ENCODE measurements around the gene ARIH2. TPM values are rescaled to one million over a fixed set of nuclear protein-coding genes. Genes with fewer than 3 reads are reported as not detected.
"Not testable (repeated sequence)": the region's sequence is repeated elsewhere in the genome, so short reads cannot be mapped to it uniquely, and the experiment has no call there.

ARIH2 gene
- total RNA-seq, 1 experiment from 2014 or later, result 76.4 TPM

DNA sequence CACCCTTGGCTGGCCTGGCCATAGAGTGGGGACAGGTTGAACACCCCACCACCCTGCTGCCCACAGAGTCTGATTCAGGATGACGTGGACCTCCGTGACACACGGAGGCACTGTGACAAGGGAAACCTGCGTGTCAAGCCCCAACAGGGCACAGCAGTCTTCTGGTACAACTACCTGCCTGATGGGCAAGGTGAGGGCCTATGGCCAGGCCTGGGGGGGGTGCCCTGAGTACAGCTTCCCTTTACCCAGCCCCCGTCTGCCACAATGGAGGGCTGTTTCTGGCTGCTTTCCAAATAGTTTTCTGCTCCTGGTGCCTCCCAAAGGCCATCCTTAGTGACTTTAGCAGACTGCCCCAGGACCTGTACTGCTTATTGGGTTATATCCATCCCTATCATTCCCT lies 87.4 kb downstream of the ARIH2 start:
- no peaks in the 10 kb centered on the region for H3K9me3 ChIP-seq
- H3K4me3 ChIP-seq, result peak overlapping the region; percentile 73
- no peaks in the 10 kb centered on the region for H3K36me3 ChIP-seq
- no peaks in the 10 kb centered on the region for H3K27me3 ChIP-seq
- no peak for DNase-seq

DNA sequence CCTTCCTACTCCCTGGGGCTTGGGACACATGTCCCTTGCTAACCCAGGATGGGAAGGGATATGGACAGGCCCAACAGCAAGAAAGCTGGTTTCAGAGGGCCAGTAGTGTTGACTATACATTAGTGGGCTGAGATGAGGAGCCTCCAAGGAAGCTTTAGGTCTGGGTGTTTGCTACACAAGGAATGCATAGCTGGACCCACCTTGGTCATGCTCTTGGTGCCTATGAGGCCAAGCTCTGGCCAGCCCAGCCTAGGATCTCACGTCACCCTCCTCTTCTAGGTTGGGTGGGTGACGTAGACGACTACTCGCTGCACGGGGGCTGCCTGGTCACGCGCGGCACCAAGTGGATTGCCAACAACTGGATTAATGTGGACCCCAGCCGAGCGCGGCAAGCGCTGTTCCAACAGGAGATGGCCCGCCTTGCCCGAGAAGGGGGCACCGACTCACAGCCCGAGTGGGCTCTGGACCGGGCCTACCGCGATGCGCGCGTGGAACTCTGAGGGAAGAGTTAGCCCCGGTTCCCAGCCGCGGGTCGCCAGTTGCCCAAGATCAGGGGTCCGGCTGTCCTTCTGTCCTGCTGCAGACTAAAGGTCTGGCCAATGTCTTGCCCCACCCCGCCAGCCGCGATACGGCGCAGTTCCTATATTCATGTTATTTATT lies 87.9 kb downstream of the ARIH2 start:
- no peaks in the 10 kb centered on the region for H3K27me3 ChIP-seq
- DNase-seq, result no peak

GRCh38 chr3:49007068-49007770 lies 88.6 kb downstream of the ARIH2 start, which contains the start of gene WDR6:
TSS of gene WDR6 (plus strand) at chr3:49007391. CDS start at chr3:49007432, 41 bp downstream.
- peak; percentile 96 for DNase-seq
- Histone ChIP-seq H3K27me3 (no peaks in the 10 kb centered on the region), H3K36me3 (0 out of 2 replicates have a peak, but pooled peaks cover 2% of the 10 kb centered on the region), H3K9me3 (no peaks in the 10 kb centered on the region), H3K4me3 (peak within 1 kb of the TSS; percentile 73)

More for the DNA sequence above, 87.9 kb downstream of the ARIH2 start:
- no peaks in the 10 kb centered on the region for H3K36me3 ChIP-seq
- H3K4me3 ChIP-seq, result peak overlapping the region; percentile 73
- H3K9me3 ChIP-seq, result no peaks in the 10 kb centered on the region

DNA sequence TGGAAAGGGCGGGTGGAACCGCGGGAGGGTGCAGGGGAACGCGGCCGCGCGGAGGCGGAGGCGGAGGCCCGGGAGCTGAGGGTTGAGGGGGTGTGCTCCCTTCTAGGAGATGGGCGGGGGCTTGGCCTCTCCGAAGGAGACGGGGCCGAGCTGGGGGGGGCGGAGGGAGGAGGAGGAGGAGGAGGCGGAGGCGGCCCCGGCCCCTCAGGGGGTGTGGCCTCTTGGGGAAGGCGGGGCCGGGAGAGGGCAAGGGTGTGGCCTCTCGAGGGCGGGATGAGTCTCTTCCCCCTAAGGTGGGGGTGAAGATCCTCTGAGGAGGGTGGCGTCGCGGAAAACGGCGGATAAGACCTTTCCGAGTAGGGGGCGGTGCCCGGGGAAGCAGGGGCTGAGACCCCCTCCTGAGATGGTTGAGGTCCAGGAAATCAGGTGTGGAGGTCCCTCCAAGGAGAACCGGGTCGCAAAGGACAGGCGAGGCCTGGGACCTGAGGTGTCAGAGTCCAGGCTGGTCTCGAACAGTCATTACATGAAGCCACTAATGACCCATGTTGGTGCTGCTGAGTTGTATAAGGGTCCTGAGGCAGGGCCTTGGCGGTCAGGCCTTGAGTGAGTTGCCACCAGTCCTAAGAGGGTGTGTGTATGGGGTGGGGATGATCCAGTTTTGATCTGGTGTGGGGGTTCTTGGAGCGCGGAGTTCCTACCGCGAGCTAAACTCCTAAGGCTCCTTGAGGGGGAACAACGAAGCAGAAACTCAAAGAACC lies 89.3 kb downstream of the ARIH2 start:
- Histone ChIP-seq H3K27me3 (no peaks in the 10 kb centered on the region), H3K9me3 (no peaks in the 10 kb centered on the region), H3K36me3 (peaks cover 2% of the 10 kb centered on the region; the same call in 1 of the 2 replicates), H3K4me3 (peak overlapping the region; percentile 73)
- DNase-seq, result peak; percentile 82

DNA sequence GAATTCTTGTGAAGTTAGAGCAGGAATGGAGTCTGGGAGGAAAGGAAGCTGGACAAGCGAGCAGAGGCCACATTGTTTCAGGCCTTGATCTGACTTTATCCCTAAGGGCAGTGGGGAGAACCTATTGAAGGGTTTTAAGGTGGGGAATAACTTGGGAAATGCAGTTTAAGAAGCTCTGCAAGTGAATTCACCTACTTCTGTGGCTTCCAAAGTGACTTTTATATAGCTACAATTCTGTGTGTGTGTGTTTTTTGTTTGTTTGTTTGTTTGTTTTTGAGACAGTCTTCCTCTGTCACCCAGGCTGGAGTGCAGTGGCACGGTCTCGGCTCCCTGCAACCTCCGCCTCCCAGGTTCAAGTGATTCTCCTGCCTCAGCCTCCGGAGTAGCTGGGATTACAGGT lies 90.0 kb downstream of the ARIH2 start:
- not testable (repeated sequence) for H3K36me3 ChIP-seq, H3K4me3 ChIP-seq, DNase-seq, H3K9me3 ChIP-seq, H3K27me3 ChIP-seq

DNA sequence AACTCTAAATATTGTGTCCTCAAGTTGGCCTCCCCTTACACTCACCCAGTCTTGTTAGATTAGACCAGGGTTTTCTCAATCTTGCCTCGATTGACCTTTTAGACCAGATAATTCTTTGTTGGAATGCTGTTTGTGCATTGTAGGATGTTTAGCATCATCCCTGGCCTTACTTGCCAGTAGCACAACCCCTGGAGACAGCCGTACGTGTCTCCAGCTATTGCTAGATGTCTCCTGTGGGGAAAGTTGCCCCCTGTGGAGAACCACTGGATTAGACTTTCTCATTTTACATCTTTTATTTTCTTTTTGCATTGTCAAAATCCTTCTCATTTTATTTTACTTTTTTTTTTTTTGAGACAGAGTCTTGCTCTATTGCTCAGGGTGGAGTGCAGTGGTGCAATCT lies 90.8 kb downstream of the ARIH2 start:
- peaks cover 2% of the 10 kb centered on the region; the same call in 1 of the 2 replicates for H3K36me3 ChIP-seq
- H3K9me3 ChIP-seq, result no peaks in the 10 kb centered on the region
- DNase-seq, result no peak
- no peak overlapping the region for H3K4me3 ChIP-seq
- H3K27me3 ChIP-seq, result no peaks in the 10 kb centered on the region

DNA sequence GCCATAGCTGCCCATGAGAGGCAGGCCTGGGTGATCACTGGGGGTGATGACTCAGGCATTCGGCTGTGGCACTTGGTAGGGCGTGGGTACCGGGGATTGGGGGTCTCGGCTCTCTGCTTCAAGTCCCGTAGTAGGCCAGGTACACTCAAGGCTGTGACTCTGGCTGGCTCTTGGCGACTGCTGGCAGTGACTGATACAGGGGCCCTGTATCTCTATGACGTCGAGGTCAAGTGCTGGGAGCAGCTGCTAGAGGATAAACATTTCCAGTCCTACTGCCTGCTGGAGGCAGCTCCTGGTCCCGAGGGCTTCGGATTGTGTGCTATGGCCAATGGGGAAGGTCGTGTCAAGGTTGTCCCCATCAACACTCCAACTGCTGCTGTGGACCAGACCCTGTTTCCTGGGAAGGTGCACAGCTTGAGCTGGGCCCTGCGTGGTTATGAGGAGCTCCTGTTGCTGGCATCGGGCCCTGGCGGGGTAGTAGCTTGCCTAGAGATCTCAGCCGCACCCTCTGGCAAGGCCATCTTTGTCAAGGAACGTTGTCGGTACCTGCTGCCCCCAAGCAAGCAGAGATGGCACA lies 93.9 kb downstream of the ARIH2 start:
- no peak for DNase-seq
- Histone ChIP-seq H3K36me3 (peaks cover 9% of the 10 kb centered on the region), H3K4me3 (no peak overlapping the region), H3K27me3 (no peaks in the 10 kb centered on the region), H3K9me3 (no peaks in the 10 kb centered on the region)

DNA sequence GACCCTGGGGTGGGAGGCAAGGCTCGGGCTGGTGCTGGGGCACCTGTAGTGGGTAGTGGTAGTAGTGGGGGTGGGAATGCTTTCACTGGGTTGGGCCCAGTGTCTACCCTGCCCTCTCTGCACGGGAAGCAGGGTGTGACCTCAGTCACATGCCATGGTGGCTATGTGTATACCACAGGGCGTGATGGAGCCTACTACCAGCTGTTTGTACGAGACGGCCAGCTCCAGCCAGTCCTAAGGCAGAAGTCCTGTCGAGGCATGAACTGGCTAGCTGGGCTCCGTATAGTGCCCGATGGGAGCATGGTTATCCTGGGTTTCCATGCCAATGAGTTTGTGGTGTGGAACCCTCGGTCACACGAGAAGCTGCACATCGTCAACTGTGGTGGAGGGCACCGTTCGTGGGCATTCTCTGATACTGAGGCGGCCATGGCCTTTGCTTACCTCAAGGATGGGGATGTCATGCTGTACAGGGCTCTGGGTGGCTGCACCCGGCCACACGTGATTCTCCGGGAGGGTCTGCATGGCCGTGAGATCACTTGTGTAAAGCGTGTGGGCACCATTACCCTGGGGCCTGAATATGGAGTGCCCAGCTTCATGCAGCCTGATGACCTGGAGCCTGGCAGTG lies 94.6 kb downstream of the ARIH2 start:
- Histone ChIP-seq H3K36me3 (peaks cover 9% of the 10 kb centered on the region), H3K9me3 (no peaks in the 10 kb centered on the region), H3K4me3 (no peak overlapping the region), H3K27me3 (no peaks in the 10 kb centered on the region)
- DNase-seq, result no peak

GRCh38 chr3:49013738-49014660 lies 95.4 kb downstream of the ARIH2 start:
- H3K4me3 ChIP-seq, result no peak overlapping the region
- no peaks in the 10 kb centered on the region for H3K27me3 ChIP-seq
- DNase-seq, result no peak
- H3K9me3 ChIP-seq, result no peaks in the 10 kb centered on the region
- H3K36me3 ChIP-seq, result peaks cover 9% of the 10 kb centered on the region

DNA sequence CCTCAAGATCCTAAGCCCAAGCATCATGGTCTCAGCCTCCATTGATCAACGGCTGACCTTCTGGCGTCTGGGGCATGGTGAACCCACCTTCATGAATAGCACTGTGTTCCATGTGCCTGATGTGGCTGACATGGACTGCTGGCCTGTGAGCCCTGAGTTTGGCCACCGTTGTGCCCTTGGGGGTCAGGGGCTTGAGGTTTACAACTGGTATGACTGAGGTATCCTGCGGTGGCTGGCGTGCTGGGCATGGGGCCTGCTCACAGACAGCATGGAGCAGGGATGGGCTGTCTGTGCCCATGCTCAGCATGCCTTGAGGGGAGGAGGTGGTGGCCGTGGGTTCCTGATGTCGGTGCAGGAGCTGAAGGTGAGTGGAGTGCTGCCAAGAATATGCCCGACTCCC lies 96.4 kb downstream of the ARIH2 start:
- Histone ChIP-seq H3K9me3 (no peaks in the 10 kb centered on the region), H3K36me3 (peaks cover 9% of the 10 kb centered on the region), H3K4me3 (no peak overlapping the region), H3K27me3 (no peaks in the 10 kb centered on the region)
- no peak for DNase-seq

DNA sequence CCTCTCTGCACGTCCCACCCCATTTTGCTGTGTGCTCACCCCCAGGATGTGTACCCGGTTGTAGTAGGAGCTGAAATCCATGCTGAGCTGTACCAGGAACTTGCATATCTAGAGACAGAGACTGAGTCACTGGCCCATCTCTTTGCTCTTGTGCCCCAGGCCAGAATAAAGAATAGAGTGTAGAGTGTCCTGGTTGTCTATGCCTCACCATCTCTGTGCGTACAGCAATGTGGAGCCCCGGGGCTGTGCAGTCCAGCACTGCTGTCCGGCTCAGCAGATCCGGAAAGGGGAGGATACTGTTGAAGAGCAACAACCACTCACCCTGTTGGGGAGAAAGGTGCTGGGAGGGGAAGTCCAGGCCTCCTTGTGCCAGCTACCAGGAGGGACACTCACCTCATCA lies 97.1 kb downstream of the ARIH2 start:
- no peaks in the 10 kb centered on the region for H3K27me3 ChIP-seq
- peaks cover 9% of the 10 kb centered on the region for H3K36me3 ChIP-seq
- H3K4me3 ChIP-seq, result no peak overlapping the region
- no peak for DNase-seq
- H3K9me3 ChIP-seq, result no peaks in the 10 kb centered on the region

GRCh38 chr3:49016414-49017228 lies 98.0 kb downstream of the ARIH2 start:
- H3K36me3 ChIP-seq, result peaks cover 9% of the 10 kb centered on the region
- H3K9me3 ChIP-seq, result no peaks in the 10 kb centered on the region
- no peak overlapping the region for H3K4me3 ChIP-seq
- H3K27me3 ChIP-seq, result no peaks in the 10 kb centered on the region
- DNase-seq, result no peak

DNA sequence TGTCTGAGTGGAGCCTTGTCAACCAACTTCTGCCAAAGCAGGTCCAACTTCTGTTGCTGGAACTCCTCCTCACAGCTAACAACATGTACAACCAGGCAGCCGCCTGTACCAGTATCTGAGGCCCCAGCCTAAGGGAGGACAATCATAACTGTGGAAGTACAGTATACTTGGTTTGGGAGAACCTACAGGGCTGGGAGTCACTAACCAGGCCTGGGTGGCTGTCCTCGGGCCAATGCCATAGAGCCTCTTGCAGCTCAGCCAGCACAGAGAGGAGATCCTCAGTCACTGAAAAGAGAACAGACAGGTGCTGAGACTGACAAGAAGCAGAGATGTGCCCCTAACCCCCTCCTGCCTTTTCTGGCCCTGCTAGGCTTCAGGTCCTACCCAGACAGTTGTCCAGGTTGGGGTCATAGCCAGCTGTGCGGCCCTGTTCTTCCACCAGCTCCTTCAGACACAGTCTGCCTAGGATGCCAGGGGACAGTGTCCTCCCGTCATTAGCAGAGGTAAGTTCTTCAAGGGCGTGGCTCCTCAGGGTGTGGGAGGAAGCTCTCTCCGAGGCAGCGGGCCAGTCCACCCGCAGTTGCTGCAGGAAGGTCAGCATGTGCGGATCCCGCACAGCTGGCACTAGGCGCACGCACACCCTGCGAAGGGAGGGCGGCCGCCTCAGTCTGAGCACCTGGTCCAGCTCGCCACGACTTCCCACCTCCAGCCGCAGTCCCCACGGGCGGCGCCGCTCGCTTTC lies 98.8 kb downstream of the ARIH2 start:
- Histone ChIP-seq H3K27me3 (no peaks in the 10 kb centered on the region), H3K9me3 (no peaks in the 10 kb centered on the region), H3K36me3 (peaks cover 6% of the 10 kb centered on the region), H3K4me3 (peak overlapping the region; percentile 86)
- no peak for DNase-seq

- Histone ChIP-seq H3K4me3 (peak within 1 kb of the TSS; percentile 86), H3K9me3 (no peaks in the 10 kb centered on the region), H3K36me3 (peaks cover 11% of the 10 kb centered on the region), H3K27me3 (no peaks in the 10 kb centered on the region)
- DNase-seq, result peak; percentile 63
These were observed 99.5 kb downstream of the ARIH2 start, which contains the start of gene DALRD3 for GRCh38 chr3:49017971-49018706. TSS of gene DALRD3 (minus strand) at chr3:49018580. CDS start at chr3:49018564, 16 bp downstream.
